ENCODE results near the gene MAPK4.
"Not testable (repeated sequence)": the region's sequence is repeated elsewhere in the genome, so short reads cannot be mapped to it uniquely, and the experiment has no call there.

MAPK4 gene

DNA sequence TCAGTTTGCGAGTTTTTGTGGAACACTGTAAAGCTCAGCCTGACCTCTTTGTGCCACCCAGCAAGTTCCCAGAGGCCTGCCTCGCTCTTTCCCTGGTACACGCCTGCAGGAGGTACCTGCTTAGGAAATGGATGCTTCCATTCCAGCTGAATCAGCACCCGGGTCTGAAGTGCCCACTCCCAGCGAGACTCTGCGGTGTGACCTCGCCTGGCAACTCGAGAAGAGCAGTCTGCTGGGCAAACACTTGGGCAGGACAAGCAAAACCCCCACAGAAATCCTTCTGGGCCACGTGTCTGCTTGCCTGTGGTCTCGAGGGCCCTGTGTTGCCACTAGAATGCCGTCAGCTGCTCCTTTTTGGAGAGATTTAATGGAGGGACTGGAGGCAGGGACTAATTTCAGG is 127.6 kb downstream of the MAPK4 start:
- DNase-seq (ENCODE audit: low read depth): no peak

GRCh38 chr18:50689578-50689977 is 129.7 kb downstream of the MAPK4 start:
- no peak for DNase-seq (ENCODE audit: low read depth)

DNA sequence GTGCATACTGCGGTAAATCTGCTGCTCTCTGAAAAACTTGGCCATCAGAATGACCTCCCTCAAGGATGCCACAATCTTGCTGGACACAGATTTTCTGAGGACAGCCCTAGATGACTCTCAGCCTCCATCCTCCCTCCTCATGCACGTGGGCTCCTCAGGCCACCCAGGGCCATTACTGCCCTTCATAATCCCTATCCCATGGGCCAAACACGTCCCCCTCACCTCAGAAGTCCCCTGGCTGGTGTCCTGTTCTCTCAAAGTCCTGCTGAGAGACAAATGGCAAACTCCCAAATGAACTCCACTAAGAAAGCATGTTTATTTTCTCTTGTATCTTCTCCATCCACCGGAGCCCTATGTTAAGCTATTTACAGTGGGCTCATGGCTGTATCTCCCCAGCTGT is 134.3 kb downstream of the MAPK4 start:
- no peak for DNase-seq (ENCODE audit: low read depth)

GRCh38 chr18:50695431-50696176 is 135.7 kb downstream of the MAPK4 start:
- no peak for DNase-seq (ENCODE audit: low read depth)

DNA sequence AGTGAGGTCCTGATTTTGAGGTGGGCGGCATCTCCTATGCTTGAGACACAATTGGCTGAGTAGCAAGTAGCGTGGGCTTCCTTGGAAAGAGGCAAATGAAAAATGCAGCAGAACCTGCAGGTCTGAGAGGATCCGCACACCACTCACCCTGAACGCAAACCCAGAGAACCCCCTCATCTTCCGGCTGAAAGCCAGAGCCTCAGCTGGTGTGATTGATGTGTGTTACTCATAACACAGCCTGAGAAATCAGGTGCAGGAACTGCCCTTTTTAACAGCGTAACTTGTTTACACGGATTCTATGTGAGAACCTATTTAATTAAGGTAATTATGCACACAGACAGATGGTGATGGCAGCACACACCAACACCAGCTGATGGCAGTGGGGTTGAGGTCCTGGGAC is 136.5 kb downstream of the MAPK4 start:
- no peak for DNase-seq (ENCODE audit: low read depth)

- DNase-seq (ENCODE audit: low read depth): no peak
These were observed 137.0 kb downstream of the MAPK4 start for GRCh38 chr18:50696929-50697328.

- no peak for DNase-seq (ENCODE audit: low read depth)
These were observed 137.6 kb downstream of the MAPK4 start for GRCh38 chr18:50697509-50697908.

DNA sequence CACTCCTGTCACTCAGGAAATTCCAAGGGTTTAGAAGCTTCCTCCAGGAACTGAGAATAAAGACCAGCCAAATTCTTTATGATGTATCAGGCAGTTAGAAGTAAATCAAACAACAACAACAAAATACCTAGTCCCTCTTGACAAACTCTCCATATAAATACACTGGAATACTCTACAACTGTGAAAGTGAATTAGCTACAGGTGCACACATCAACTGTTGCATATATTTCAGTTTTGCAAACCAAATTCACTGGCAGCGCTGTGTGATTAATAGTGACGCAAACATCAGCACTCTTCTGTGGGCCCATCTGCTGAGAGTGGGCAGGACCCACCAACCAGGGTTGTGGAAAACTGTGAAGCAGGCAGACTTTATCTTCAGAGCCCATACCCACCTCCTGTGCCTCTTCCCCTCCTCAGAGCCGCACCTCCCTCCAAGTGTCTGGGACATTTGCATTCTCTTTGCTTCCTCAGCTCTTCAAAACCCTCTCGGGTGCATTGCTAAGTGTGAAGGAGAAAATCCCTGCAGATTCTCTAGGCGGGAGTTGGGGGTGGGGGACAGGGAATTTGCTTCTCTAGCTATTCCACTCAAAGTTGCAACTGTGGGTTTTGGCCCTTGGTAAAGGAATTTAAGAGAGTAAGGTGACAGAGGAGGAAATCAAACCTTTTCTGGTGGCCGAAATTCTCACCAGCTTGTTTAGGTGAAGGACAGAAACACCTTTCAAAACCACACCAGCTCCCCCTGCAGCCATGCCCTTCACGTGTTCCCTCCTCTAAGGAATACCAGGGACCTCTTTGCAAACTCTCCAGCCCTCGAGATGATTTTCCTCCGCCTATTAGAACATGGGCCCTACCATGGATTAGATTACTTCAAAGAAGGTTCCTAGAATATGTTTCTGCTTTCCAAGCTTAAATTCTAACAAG is 140.6 kb downstream of the MAPK4 start:
- no peak for DNase-seq (ENCODE audit: low read depth)

- no peak for DNase-seq (ENCODE audit: low read depth)
These were observed 144.6 kb downstream of the MAPK4 start for GRCh38 chr18:50704357-50704940.

- no peak for DNase-seq (ENCODE audit: low read depth)
These were observed 146.3 kb downstream of the MAPK4 start for GRCh38 chr18:50706199-50706598.

GRCh38 chr18:50706651-50707050 is 146.8 kb downstream of the MAPK4 start:
- DNase-seq (ENCODE audit: low read depth): no peak

GRCh38 chr18:50707297-50707696 is 147.4 kb downstream of the MAPK4 start:
- DNase-seq (ENCODE audit: low read depth): not testable (repeated sequence)

DNA sequence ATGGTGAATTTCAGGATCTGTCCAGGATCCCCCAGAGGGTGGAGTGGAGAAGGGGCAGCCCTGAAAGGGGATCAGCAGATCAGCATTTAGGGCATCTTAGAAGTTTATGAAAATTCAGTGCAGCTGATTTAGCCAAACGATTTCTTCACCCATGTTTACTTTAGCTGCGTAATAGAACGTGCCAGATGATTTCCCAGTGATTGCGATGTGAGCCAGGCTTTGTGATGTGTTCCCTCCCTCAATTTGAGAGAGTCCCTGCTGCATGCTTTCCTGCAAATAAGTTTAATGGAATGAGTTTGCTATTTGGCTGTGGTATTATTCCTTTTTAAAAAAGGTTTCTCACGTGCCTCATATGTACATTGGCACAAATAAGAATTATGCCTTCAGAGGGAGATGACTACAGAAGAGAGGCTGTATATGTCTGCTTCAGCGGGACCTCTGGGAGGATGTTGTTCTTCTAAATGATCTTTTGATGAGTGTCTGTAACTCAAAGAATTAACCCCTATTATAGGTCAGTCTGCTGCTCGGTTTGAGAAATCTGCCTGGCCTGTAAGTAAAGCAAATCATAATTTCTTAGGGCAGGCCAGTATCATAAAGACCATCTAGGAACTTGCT is 148.1 kb downstream of the MAPK4 start:
- no peak for DNase-seq (ENCODE audit: low read depth)

DNA sequence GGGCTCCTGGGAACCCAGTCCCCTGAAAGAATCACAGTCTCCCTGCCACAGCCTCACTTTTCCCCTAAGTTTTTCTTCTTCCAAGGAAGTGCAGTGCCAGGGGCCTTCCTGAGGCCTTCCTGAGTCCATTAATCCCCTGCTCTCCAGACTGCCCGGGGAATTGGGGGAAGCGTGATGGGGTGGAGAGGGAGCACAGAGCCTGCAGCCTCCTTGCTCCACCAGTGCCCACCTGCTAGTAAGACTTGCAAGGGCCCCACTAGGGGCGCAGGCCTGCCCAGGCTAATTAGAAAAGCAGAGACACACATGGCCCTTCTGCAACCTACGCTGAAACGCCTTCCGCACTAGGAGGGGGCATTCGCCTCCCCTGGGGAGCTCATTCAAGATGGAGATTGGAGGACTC is 149.3 kb downstream of the MAPK4 start:
- DNase-seq (ENCODE audit: low read depth): no peak

DNA sequence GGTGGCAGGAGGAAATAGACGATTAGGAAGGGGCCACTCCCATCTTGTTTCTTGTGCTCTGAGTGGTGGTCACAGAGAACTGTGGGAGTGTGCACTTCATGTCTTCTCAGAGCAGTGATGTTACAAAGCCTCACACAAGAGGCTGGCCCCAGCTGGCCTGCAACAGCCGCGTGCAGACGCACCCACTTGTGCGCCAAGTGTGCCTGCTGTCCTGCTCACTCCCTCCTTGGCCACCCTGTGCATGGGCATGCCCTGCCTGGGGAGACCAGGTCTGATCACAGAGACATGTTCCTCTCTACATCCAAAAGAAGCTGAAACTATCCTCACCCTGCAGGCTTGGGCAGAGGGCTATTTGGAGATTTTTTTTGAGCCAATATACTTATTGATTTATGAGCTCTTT is 151.5 kb downstream of the MAPK4 start:
- no peak for DNase-seq (ENCODE audit: low read depth)

- no peak for DNase-seq (ENCODE audit: low read depth)
These were observed 156.0 kb downstream of the MAPK4 start for GRCh38 chr18:50715919-50716318.

DNA sequence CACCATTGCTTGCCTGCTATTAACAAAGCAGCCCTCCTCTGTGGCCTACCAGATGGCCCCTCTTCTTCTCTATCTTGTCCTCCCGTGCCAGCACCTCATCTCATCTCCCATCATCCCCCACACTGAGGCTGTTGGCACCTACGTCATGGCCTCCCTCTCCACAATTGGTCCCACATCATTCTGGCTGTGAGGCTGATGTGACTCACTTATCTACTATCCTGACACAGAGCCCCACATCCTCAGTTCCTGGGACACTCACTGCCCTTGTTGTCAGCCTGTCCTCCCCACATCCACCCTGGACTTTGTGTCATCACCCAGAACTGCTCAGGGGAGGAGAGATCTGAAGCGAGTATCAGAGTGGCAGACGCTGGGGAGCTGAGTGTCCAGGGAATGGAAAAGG is 157.0 kb downstream of the MAPK4 start:
- no peak for DNase-seq (ENCODE audit: low read depth)

GRCh38 chr18:50717563-50717962 is 157.7 kb downstream of the MAPK4 start:
- no peak for DNase-seq (ENCODE audit: low read depth)

DNA sequence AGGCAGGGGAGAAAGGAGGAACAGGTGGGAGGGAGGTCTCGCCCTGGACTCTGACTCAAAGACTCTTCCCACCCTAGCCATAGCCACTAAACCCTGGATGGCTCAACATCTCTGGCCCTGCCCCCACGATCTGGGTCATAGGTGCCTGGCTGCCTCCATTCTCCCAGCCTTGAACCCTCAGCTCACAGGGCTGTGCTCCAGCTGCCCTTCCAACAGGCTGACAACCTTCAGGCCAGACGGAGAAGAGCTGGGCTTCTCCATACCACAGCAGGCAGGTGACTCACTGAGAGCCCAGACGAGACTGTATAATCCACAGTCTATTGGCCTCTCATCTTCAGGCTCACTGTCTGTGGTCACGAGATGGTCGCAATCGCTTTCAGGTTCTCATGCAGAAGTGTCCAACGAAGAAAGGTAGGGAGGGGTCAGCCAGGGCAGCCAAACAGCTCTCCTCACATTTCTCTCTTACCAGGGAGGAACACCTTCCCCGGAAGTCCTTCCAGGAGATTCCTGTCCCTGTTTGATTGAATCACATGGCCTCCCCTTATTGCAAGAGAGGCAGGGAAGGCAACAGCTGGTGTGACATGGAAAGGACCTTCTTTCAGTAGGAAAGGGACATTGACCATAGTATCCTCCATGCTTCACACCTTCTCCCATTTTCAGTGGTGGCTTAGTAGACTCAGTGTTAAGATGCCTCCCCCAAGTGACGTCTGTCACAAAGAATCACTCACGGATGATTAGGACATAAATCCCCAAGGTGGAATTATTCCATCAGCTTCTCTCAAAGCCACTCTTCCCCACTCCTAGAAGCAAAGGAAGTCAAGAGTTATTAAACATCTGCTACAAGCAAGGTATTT is 159.8 kb downstream of the MAPK4 start:
- no peak for DNase-seq (ENCODE audit: low read depth)

DNA sequence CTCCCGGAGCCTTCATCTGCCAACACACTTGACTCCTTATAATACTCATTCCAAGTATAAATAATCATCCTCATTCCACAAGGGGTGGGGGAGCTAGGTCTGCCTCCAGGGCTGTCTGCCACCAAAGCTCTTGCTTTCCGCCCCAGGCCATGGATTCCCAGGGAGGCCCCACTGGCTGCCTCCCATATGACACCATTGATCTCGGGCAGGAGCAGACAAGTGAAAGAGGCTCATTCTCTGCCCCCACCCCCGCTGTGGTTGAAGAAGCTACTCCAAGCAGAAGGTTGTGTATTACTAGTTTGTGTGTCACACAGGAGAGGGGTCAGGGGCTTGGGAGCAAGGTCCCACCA is 160.4 kb downstream of the MAPK4 start:
- DNase-seq (ENCODE audit: low read depth): no peak

DNA sequence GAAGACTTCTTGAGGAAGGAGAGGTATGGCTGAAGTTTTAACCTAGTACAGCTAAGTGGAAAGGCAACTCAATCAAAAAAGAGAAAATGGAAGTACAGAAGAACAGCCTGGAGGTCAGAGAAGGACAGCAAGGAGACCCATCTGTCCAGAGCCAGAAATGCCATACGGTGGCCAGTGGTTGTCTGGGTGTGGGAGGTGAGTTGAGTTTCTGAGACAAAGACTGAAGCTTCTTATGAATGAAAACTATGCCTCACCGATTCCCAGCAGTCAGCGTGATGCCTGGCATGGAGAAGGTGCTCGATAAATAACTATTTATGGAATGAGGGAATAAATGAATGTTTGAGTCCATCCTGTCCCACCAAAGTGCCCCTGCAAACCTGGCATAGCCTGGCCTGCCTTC is 161.1 kb downstream of the MAPK4 start:
- no peak for DNase-seq (ENCODE audit: low read depth)
